KMS-11 (cell line): ENCODE results near the gene SCFD2.
"Not testable (repeated sequence)": the region's sequence is repeated elsewhere in the genome, so short reads cannot be mapped to it uniquely, and the experiment has no call there.

Source experiments
- H2AFZ ChIP-seq: fragments of 200-600 bp; sonication (generic); 2 replicates; pipeline ENCODE4 v1.6.1; 2016; ENCODE audit warnings: antibody characterized with exemption, mixed run types, low read depth
- H3K27ac ChIP-seq: fragments of 200-600 bp; sonication (generic); 2 replicates; pipeline ENCODE4 v1.6.1; 2016; ENCODE audit warnings: mild to moderate bottlenecking, mixed run types
- H3K27me3 ChIP-seq: fragments of 200-600 bp; sonication (generic); 2 replicates; pipeline ENCODE4 v1.6.1; 2017; ENCODE audit warnings: mild to moderate bottlenecking, low read depth, mixed run types, moderate library complexity; ENCODE audit not compliant: insufficient read depth
- H3K36me3 ChIP-seq: fragments of 200-600 bp; sonication (generic); 2 replicates; pipeline ENCODE4 v1.6.1; 2017; ENCODE audit warnings: mild to moderate bottlenecking, mixed run types; ENCODE audit not compliant: insufficient read depth
- H3K4me1 ChIP-seq: fragments of 200-600 bp; sonication (generic); 2 replicates; pipeline ENCODE4 v1.6.1; 2016; ENCODE audit warnings: mild to moderate bottlenecking, low read depth, mixed run types; ENCODE audit not compliant: poor library complexity, severe bottlenecking
- H3K4me2 ChIP-seq: fragments of 200-600 bp; sonication (generic); 2 replicates; pipeline ENCODE4 v1.7.0; 2016; ENCODE audit warnings: mild to moderate bottlenecking, mixed run types
- H3K4me3 ChIP-seq: fragments of 200-600 bp; sonication (generic); IDR thresholded peaks from 2 replicates; pipeline ENCODE4 v1.6.1; 2017; ENCODE audit warnings: low read depth, low read length, mixed read lengths; ENCODE audit not compliant: insufficient read depth
- H3K79me2 ChIP-seq: fragments of 200-600 bp; sonication (generic); 2 replicates; pipeline ENCODE4 v1.6.1; 2016; ENCODE audit warnings: low read depth, mixed run types; ENCODE audit not compliant: insufficient read depth
- H3K9ac ChIP-seq: fragments of 200-600 bp; sonication (generic); 2 replicates; pipeline ENCODE4 v1.6.1; 2016; ENCODE audit warnings: mild to moderate bottlenecking, mixed run types
- H4K20me1 ChIP-seq: fragments of 200-600 bp; sonication (generic); 2 replicates; pipeline ENCODE4 v1.6.1; 2016; ENCODE audit warnings: mild to moderate bottlenecking, mixed run types; ENCODE audit not compliant: insufficient read depth
- CTCF ChIP-seq: fragments of 200-600 bp; sonication (generic); conservative IDR thresholded peaks from 2 replicates; pipeline ENCODE4 v1.6.1; 2017; ENCODE audit warnings: low read depth, mild to moderate bottlenecking, antibody characterized with exemption, low read length, moderate library complexity, mixed read lengths

The SCFD2 gene

DNA sequence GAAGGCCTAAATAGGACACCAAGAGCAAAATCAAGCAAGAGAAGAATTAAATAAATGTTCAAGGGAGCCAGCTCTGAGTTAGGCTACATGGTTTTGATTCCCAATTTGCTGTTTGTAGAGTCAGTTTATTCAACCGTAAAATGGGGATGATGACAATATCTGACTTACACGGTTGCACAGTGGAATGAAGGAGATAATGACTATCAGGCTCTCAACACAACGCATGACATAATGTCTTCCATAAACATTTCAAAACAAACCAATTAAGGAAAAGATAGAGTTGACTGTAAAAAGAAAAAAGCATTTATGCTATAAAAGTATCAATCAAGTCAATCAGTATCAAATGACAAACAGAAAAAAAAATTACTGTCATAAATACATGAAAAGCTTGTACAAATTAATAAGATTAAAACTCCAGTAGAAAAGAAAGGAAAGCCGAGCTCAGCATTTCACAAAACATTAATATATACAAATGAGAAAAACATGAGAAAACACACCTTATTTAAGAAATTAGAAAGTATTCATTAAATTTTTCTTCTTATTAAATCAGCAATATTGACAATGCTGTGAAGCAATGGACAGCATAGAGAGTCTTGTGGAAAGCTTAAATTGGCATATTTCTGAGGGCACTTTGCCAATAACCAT, 179.0 kb downstream of the SCFD2 start:
- Histone ChIP-seq H3K9ac (no peak overlapping the region), H3K4me2 (no peak overlapping the region)
- TF ChIP-seq CTCF: no peak

GRCh38 chr4:53185869-53186585, 179.8 kb downstream of the SCFD2 start:
- Histone ChIP-seq H3K27ac (no peak overlapping the region), H3K79me2 (no peaks in the 10 kb centered on the region), H4K20me1 (no peaks in the 10 kb centered on the region), H3K36me3 (no peaks in the 10 kb centered on the region), H3K4me2 (no peak overlapping the region), H3K4me3 (no peak overlapping the region), H3K4me1 (no peaks in the 10 kb centered on the region), H2AFZ (no peak overlapping the region), H3K9ac (no peak overlapping the region), H3K27me3 (no peaks in the 10 kb centered on the region)
- no peak for TF ChIP-seq CTCF

More for the DNA sequence above, 179.0 kb downstream of the SCFD2 start:
- H3K27me3 ChIP-seq: no peaks in the 10 kb centered on the region
- H2AFZ ChIP-seq: no peak overlapping the region
- no peaks in the 10 kb centered on the region for H3K36me3 ChIP-seq
- H4K20me1 ChIP-seq: no peaks in the 10 kb centered on the region
- H3K27ac ChIP-seq: no peak overlapping the region
- no peak overlapping the region for H3K4me3 ChIP-seq
- H3K4me1 ChIP-seq: no peaks in the 10 kb centered on the region
- H3K79me2 ChIP-seq: no peaks in the 10 kb centered on the region

- TF ChIP-seq CTCF: no peak
- H3K4me3 ChIP-seq: no peak overlapping the region
- H3K9ac ChIP-seq: no peak overlapping the region
- H3K27me3 ChIP-seq: no peaks in the 10 kb centered on the region
- H3K79me2 ChIP-seq: no peaks in the 10 kb centered on the region
- no peaks in the 10 kb centered on the region for H4K20me1 ChIP-seq
- H3K27ac ChIP-seq: no peak overlapping the region
- H3K4me2 ChIP-seq: no peak overlapping the region
- H3K36me3 ChIP-seq: no peaks in the 10 kb centered on the region
- no peaks in the 10 kb centered on the region for H3K4me1 ChIP-seq
- no peak overlapping the region for H2AFZ ChIP-seq
These were observed 182.1 kb downstream of the SCFD2 start for GRCh38 chr4:53183754-53184153.

- H3K27me3 ChIP-seq, H3K4me3 ChIP-seq, H3K36me3 ChIP-seq, H4K20me1 ChIP-seq, H3K9ac ChIP-seq, H3K27ac ChIP-seq, H3K79me2 ChIP-seq, H2AFZ ChIP-seq, H3K4me2 ChIP-seq: not testable (repeated sequence)
- H3K4me1 ChIP-seq: peaks cover 28% of the 10 kb centered on the region
These were observed 188.1 kb downstream of the SCFD2 start for GRCh38 chr4:53177751-53178150.

- peaks cover 28% of the 10 kb centered on the region for H3K4me1 ChIP-seq
- H3K27ac ChIP-seq: no peak overlapping the region
- H3K79me2 ChIP-seq: no peaks in the 10 kb centered on the region
- H3K4me3 ChIP-seq: no peak overlapping the region
- no peaks in the 10 kb centered on the region; the same call in 1 of the 2 replicates for H3K27me3 ChIP-seq
- no peak overlapping the region for H2AFZ ChIP-seq
- no peak for TF ChIP-seq CTCF
- no peaks in the 10 kb centered on the region for H3K36me3 ChIP-seq
- peaks cover 3% of the 10 kb centered on the region for H4K20me1 ChIP-seq
- no peak overlapping the region; the same call in 1 of the 2 replicates for H3K4me2 ChIP-seq
- no peak overlapping the region for H3K9ac ChIP-seq
These were observed 190.2 kb downstream of the SCFD2 start for GRCh38 chr4:53175640-53176039.
